Right cardiac atrium (tissue), 5 donors: Measurements from ENCODE around the gene USP15. TPM values are rescaled to one million over a fixed set of nuclear protein-coding genes. Genes with fewer than 3 reads are reported as not detected.

Experiments used
- ATAC-seq, 2 donors: fragments of 200-7000 bp; cut with Tn5 transposase; one replicate each; pipeline versions ENCODE4 v1.8.0 to v1.9.1; 2020; ENCODE audit warnings: moderate library complexity in 2 of 2, mild to moderate bottlenecking in 1 of 2
- DNase-seq, 3 donors: peaks; one replicate each; pipeline ENCODE4 v3.0.0-alpha.2; 2020
- H3K27ac ChIP-seq: one replicate; pipeline ENCODE4 v1.5.1; 2013; ENCODE audit warnings: mild to moderate bottlenecking, low read length, control low read depth, moderate library complexity
- H3K27me3 ChIP-seq: one replicate; pipeline ENCODE4 v1.6.1; 2013; ENCODE audit not compliant: control insufficient read depth, insufficient read depth
- H3K4me1 ChIP-seq: one replicate; pipeline ENCODE4 v1.6.1; 2013; ENCODE audit warnings: low read length; ENCODE audit not compliant: control insufficient read depth, insufficient read depth
- H3K4me3 ChIP-seq: one replicate; pipeline ENCODE4 v1.5.1; 2013; ENCODE audit warnings: low read length, control low read depth
- H3K9me3 ChIP-seq: one replicate; pipeline ENCODE4 v1.6.1; 2013; ENCODE audit warnings: low read length; ENCODE audit not compliant: control insufficient read depth
- WGBS: extraction: QIAGEN DNeasy Blood & Tissue Kit; methylation state at CpG from one replicate; pipeline ENCODE4 v1.1.7; 2013; 5-methylcytosine and 5-hydroxymethylcytosine counted together
- intact Hi-C, 4 donors: fragments of 100-400 bp; cut with DNase I; formaldehyde crosslinking; loops; one replicate each; pipeline versions ENCODE4 v1.11.0 to v1.14.0; 2022 to 2023
- long read RNA-seq, 4 donors: library from polyadenylated mRNA; unstranded; transcript quantifications; one replicate each; pipeline ENCODE4 v2.0.0, GENCODE V29; 2020 to 2021
- polyA plus RNA-seq: library from polyadenylated mRNA; stranded (reverse); fragments of 200-250 nt; gene quantifications from one replicate; pipeline ENCODE4 v1.2.3, GENCODE V29; 2013
- total RNA-seq, 4 donors: library from RNA; stranded (reverse); fragmentation: NEBNext Ultra II Directional; extraction: Animal tissue kit (Norgen Biotek cat#: 25700); gene quantifications; one replicate each; pipeline ENCODE4 v1.2.1, GENCODE V29; 2021
- donor health status: healthy with polysubstance abuse.
- donor health status: DM: no; HTN: yes; CAD: no.
- donor health status: DM: no; HTN: no; CAD: no.
- donor health status: DM: no; HTN: yes; CAD: no; lungs with severe emphysema.
- donor health status: DM: yes; HTN: yes; CAD: no.

USP15 gene
- 10 to 100 TPM; 44.1 to 65.7 (median 51.2) TPM for total RNA-seq
- polyA plus RNA-seq, result 38.0 TPM
- long read RNA-seq, donor 1, full-length matches to known transcripts, result 47 of 61 reads
- long read RNA-seq, donor 1, partial matches to known transcripts, result 6 of 61 reads
- long read RNA-seq, donor 1, other reads (novel, unspliced or antisense), result 8 of 61 reads
- long read RNA-seq, donor 2, full-length matches to known transcripts, result 8 of 11 reads
- long read RNA-seq, donor 2, partial matches to known transcripts, result 2 of 11 reads
- long read RNA-seq, donor 2, other reads (novel, unspliced or antisense), result 1 of 11 reads
- long read RNA-seq, donor 3, full-length matches to known transcripts, result 68 of 93 reads
- long read RNA-seq, donor 3, partial matches to known transcripts, result 7 of 93 reads
- long read RNA-seq, donor 3, other reads (novel, unspliced or antisense), result 18 of 93 reads
- long read RNA-seq, donor 4, full-length matches to known transcripts, result 15 of 18 reads
- long read RNA-seq, donor 4, partial matches to known transcripts, result 1 of 18 reads
- long read RNA-seq, donor 4, other reads (novel, unspliced or antisense), result 2 of 18 reads

- no peaks in the 10 kb centered on the region for H3K4me1 ChIP-seq
- WGBS, result under 1% methylated on average over 61 of the region's 61 CpGs
- peak within 1 kb of the TSS; percentile 91 for H3K27ac ChIP-seq
- H3K27me3 ChIP-seq, result no peaks in the 10 kb centered on the region
- intact Hi-C loops, result loop anchor here in 1 of 4 donors (10.0 kb wide), 1 partner anchor 65 kb away; no protein-coding TSS in a partner anchor
- ATAC-seq (peak; percentile 98), DNase-seq (peak; percentile 96 to 99 (median 98))
- H3K9me3 ChIP-seq, result no peaks in the 10 kb centered on the region
- H3K4me3 ChIP-seq, result peak within 1 kb of the TSS; percentile 93
These were observed at the start of gene USP15 for GRCh38 chr12:62259993-62260732. Gene USP15, plus strand, starts transcription at chr12:62260404. Its CDS starts 11 bp downstream, at chr12:62260415.

- H3K27me3 ChIP-seq, result no peaks in the 10 kb centered on the region
- no peaks in the 10 kb centered on the region for H3K9me3 ChIP-seq
- no peak for ATAC-seq
- intact Hi-C loops, result no loop called here
- peak; percentile 37 to 64 (median 64) for DNase-seq
- H3K4me3 ChIP-seq, result no peak overlapping the region
- no peak overlapping the region for H3K27ac ChIP-seq
- WGBS, result 31% methylated on average over 7 of the region's 7 CpGs
- H3K4me1 ChIP-seq, result no peaks in the 10 kb centered on the region
These were observed 49.8 kb upstream of the USP15 start for GRCh38 chr12:62210422-62210821.

GRCh38 chr12:62211510-62211909 lies 48.7 kb upstream of the USP15 start:
- Histone ChIP-seq H3K4me3 (no peak overlapping the region), H3K27me3 (no peaks in the 10 kb centered on the region), H3K27ac (no peak overlapping the region), H3K4me1 (no peaks in the 10 kb centered on the region), H3K9me3 (no peaks in the 10 kb centered on the region)
- no peak for DNase-seq
- intact Hi-C loops, result no loop called here
- 80% methylated on average over 4 of the region's 4 CpGs for WGBS
- no peak for ATAC-seq

GRCh38 chr12:62214846-62215245 lies 45.4 kb upstream of the USP15 start:
- H3K27me3 ChIP-seq, result no peaks in the 10 kb centered on the region
- no peak overlapping the region for H3K27ac ChIP-seq
- ATAC-seq, result no peak
- intact Hi-C loops, result no loop called here
- H3K4me1 ChIP-seq, result no peaks in the 10 kb centered on the region
- no peaks in the 10 kb centered on the region for H3K9me3 ChIP-seq
- DNase-seq, result no peak
- H3K4me3 ChIP-seq, result no peak overlapping the region

- intact Hi-C loops, result no loop called here
- DNase-seq, result no peak
- no peaks in the 10 kb centered on the region for H3K27me3 ChIP-seq
- H3K9me3 ChIP-seq, result no peaks in the 10 kb centered on the region
- H3K4me1 ChIP-seq, result no peaks in the 10 kb centered on the region
- no peak overlapping the region for H3K27ac ChIP-seq
- 58% methylated on average over 2 of the region's 2 CpGs for WGBS
- no peak for ATAC-seq
- H3K4me3 ChIP-seq, result no peak overlapping the region
These were observed 44.7 kb upstream of the USP15 start for GRCh38 chr12:62215506-62215905.

- H3K27me3 ChIP-seq, result no peaks in the 10 kb centered on the region
- H3K27ac ChIP-seq, result no peak overlapping the region
- 93% methylated on average over 6 of the region's 6 CpGs for WGBS
- no peak for DNase-seq
- ATAC-seq, result no peak
- no peaks in the 10 kb centered on the region for H3K4me1 ChIP-seq
- H3K9me3 ChIP-seq, result no peaks in the 10 kb centered on the region
- intact Hi-C loops, result no loop called here
- H3K4me3 ChIP-seq, result no peak overlapping the region
These were observed 42.6 kb upstream of the USP15 start for GRCh38 chr12:62217466-62218194.

GRCh38 chr12:62221107-62221506 lies 39.1 kb upstream of the USP15 start:
- intact Hi-C loops, result no loop called here
- Histone ChIP-seq H3K9me3 (no peaks in the 10 kb centered on the region), H3K27me3 (no peaks in the 10 kb centered on the region), H3K27ac (no peak overlapping the region), H3K4me3 (no peak overlapping the region), H3K4me1 (no peaks in the 10 kb centered on the region)
- DNase-seq (no peak), ATAC-seq (no peak)

GRCh38 chr12:62224601-62225000 lies 35.6 kb upstream of the USP15 start:
- Histone ChIP-seq H3K4me3 (no peak overlapping the region), H3K27ac (no peak overlapping the region), H3K27me3 (no peaks in the 10 kb centered on the region), H3K9me3 (no peaks in the 10 kb centered on the region), H3K4me1 (no peaks in the 10 kb centered on the region)
- DNase-seq, result no peak
- intact Hi-C loops, result no loop called here
- ATAC-seq, result no peak
- WGBS, result 83% methylated on average over 3 of the region's 3 CpGs

GRCh38 chr12:62227091-62227490 lies 33.1 kb upstream of the USP15 start:
- no peaks in the 10 kb centered on the region for H3K4me1 ChIP-seq
- H3K4me3 ChIP-seq, result no peak overlapping the region
- ATAC-seq (no peak), DNase-seq (no peak)
- WGBS, result 80% methylated on average over 2 of the region's 2 CpGs
- intact Hi-C loops, result no loop called here
- H3K9me3 ChIP-seq, result no peaks in the 10 kb centered on the region
- no peak overlapping the region for H3K27ac ChIP-seq
- no peaks in the 10 kb centered on the region for H3K27me3 ChIP-seq

GRCh38 chr12:62230652-62231051 lies 29.6 kb upstream of the USP15 start:
- ATAC-seq (no peak), DNase-seq (no peak)
- no peaks in the 10 kb centered on the region for H3K9me3 ChIP-seq
- 89% methylated on average over 2 of the region's 2 CpGs for WGBS
- H3K4me1 ChIP-seq, result no peaks in the 10 kb centered on the region
- no peak overlapping the region for H3K27ac ChIP-seq
- H3K27me3 ChIP-seq, result no peaks in the 10 kb centered on the region
- intact Hi-C loops, result no loop called here
- no peak overlapping the region for H3K4me3 ChIP-seq
